ENCODE data around the gene PADI3. TPM values are rescaled to one million over a fixed set of nuclear protein-coding genes. Genes with fewer than 3 reads are reported as not detected.

Gene PADI3
- total and polyA plus RNA-seq, 4 donors = 0.13 TPM; not detected in 3

GRCh38 chr1:17308593-17308992, 59.7 kb downstream of the PADI3 start:
- 31 to 49% methylated on average over 6 of the region's 6 CpGs for WGBS, 2 donors

GRCh38 chr1:17309426-17310067, 60.6 kb downstream of the PADI3 start:
- no peaks in the 10 kb centered on the region for H3K36me3 ChIP-seq (ENCODE audit: control insufficient read depth in 4 of 4, insufficient read depth in 4 of 4, low read length in 4 of 4)
- peaks cover 0 to 3% (median 0%) of the 10 kb centered on the region in 3 donors for H3K27me3 ChIP-seq (ENCODE audit: control insufficient read depth in 3 of 3, insufficient read depth in 3 of 3, low read length in 2 of 3)
- peaks cover 0 to 6% (median 0%) of the 10 kb centered on the region in 4 donors for H3K9me3 ChIP-seq (ENCODE audit: control insufficient read depth in 4 of 4, insufficient read depth in 3 of 4, low read length in 3 of 4)
- no peak for DNase-seq
- no peak for TF ChIP-seq CTCF (IDR thresholded peaks at IDR 0.05; ENCODE audit: control extremely low read depth, extremely low read depth)
- no peak for ATAC-seq (ENCODE audit: insufficient read depth, low FRiP score)
- H3K27ac ChIP-seq (ENCODE audit: low read depth in 1 of 2, low read length in 1 of 2) = no peak overlapping the region
- no peak overlapping the region for H3K9ac ChIP-seq (ENCODE audit: insufficient read depth in 1 of 2, low read length in 2 of 2)
- peaks cover 0 to 2% (median 0%) of the 10 kb centered on the region in 5 donors for H3K4me1 ChIP-seq (ENCODE audit: control insufficient read depth in 5 of 5, insufficient read depth in 5 of 5, low read length in 5 of 5)
- 49 to 61% methylated on average over 7 to 8 of the region's 8 CpGs for WGBS, 2 donors
- no peak overlapping the region for H3K4me3 ChIP-seq

More at GRCh38 chr1:17308593-17308992, 59.7 kb downstream of the PADI3 start:
- Histone ChIP-seq H3K4me1 (ENCODE audit: control insufficient read depth in 5 of 5, insufficient read depth in 5 of 5, low read length in 5 of 5) (peaks cover 0 to 5% (median 0%) of the 10 kb centered on the region in 5 donors), H3K27me3 (ENCODE audit: control insufficient read depth in 3 of 3, insufficient read depth in 3 of 3, low read length in 2 of 3) (peaks cover 0 to 3% (median 0%) of the 10 kb centered on the region in 3 donors), H3K36me3 (ENCODE audit: control insufficient read depth in 4 of 4, insufficient read depth in 4 of 4, low read length in 4 of 4) (no peaks in the 10 kb centered on the region), H3K4me3 (no peak overlapping the region), H3K9me3 (ENCODE audit: control insufficient read depth in 4 of 4, insufficient read depth in 3 of 4, low read length in 3 of 4) (peaks cover 0 to 6% (median 0%) of the 10 kb centered on the region in 4 donors), H3K27ac (ENCODE audit: low read depth in 1 of 2, low read length in 1 of 2) (no peak overlapping the region), H3K9ac (ENCODE audit: insufficient read depth in 1 of 2, low read length in 2 of 2) (no peak overlapping the region)
- TF ChIP-seq CTCF (IDR thresholded peaks at IDR 0.05; ENCODE audit: control extremely low read depth, extremely low read depth) = no peak
- DNase-seq = no peak
- ATAC-seq (ENCODE audit: insufficient read depth, low FRiP score) = no peak

- Histone ChIP-seq H3K9me3 (ENCODE audit: control insufficient read depth in 4 of 4, insufficient read depth in 3 of 4, low read length in 3 of 4) (peaks cover 0 to 6% (median 0%) of the 10 kb centered on the region in 4 donors), H3K4me1 (ENCODE audit: control insufficient read depth in 5 of 5, insufficient read depth in 5 of 5, low read length in 5 of 5) (no peaks in the 10 kb centered on the region), H3K9ac (ENCODE audit: insufficient read depth in 1 of 2, low read length in 2 of 2) (no peak overlapping the region), H3K4me3 (no peak overlapping the region), H3K36me3 (ENCODE audit: control insufficient read depth in 4 of 4, insufficient read depth in 4 of 4, low read length in 4 of 4) (no peaks in the 10 kb centered on the region), H3K27me3 (ENCODE audit: control insufficient read depth in 3 of 3, insufficient read depth in 3 of 3, low read length in 2 of 3) (peaks cover 0 to 3% (median 0%) of the 10 kb centered on the region in 3 donors), H3K27ac (ENCODE audit: low read depth in 1 of 2, low read length in 1 of 2) (no peak overlapping the region)
- 32 to 49% methylated on average over 7 of the region's 7 CpGs for whole genome bisulfite sequencing, 2 donors
- no peak for TF ChIP-seq CTCF (IDR thresholded peaks at IDR 0.05; ENCODE audit: control extremely low read depth, extremely low read depth)
- no peak for DNase-seq
- ATAC-seq (ENCODE audit: insufficient read depth, low FRiP score) = no peak
Observed at GRCh38 chr1:17310068-17310640, 61.3 kb downstream of the PADI3 start.

All from lung (tissue), 12 donors.